HTERT RPE-1 (cell line): ENCODE results near the gene TARS3.

ENCODE experiments used
- in situ Hi-C: fragments of 300-500 bp; cut with MboI; formaldehyde crosslinking; loops from 4 replicates; pipeline ENCODE4 v1.14.3; 2020; ENCODE audit warnings: low sequenced_read_pairs

Gene TARS3

GRCh38 chr15:101625184-101625583 is 99.1 kb downstream of the TARS3 start:
- in situ Hi-C loops, result no loop called here

DNA sequence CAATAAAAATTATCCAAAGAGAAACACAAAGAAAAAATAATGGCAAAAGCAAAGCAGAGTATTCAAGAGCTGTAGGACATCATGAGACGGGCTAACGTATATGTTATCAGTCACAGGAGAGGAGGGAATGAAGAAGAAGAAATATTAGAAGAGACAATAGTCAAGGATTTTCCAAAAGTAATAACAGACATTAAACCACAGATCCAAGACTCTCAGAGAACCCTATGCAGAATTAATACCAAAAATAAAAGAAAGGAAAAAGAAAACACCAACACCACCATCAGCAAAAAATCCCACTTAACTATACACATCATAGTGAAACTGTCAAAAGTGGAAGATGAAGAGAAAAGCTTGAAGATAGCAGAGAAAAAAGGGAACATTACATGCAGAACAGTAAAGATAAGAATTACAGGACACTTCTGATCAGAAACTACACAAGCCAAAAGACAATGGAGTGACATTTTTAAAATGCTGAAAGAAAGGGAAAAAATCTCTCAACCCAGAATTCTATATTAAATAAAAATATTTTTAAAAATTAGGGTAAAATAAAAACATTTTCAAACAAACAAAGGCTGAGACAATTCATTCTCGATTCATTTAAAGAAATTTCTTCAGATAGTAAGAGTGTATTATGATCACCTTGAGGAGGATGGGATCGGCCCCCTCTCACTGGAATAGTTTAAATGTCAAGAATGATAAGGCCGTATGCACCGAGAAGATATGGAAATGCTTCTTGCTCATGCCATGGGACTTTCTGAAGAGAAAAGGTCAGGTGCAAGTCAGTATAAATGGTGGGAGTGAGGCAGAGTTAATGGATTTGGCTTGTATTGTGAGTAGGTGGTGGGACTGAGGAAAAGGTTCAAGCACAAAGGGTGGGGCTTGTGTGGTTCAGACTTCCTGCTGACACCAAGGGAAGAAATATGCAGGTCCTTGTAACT is 100.6 kb downstream of the TARS3 start:
- in situ Hi-C loops, result no loop called here

GRCh38 chr15:101621961-101622360 is 102.3 kb downstream of the TARS3 start:
- in situ Hi-C loops, result no loop called here

- in situ Hi-C loops, result no loop called here
Measured at GRCh38 chr15:101620671-101621070, 103.6 kb downstream of the TARS3 start.

DNA sequence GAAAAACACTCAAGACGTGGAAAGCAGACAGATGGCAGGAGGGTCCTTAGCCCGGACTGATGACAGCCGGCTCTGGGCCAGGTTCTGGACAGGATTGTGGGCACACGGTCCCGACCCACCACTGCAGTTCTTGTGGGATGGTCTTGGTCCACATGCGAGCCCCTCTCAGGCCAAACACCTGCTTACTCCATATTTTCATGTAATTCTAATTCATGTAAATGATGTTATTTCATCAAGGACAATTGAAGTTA is 104.7 kb downstream of the TARS3 start:
- in situ Hi-C loops, result no loop called here

DNA sequence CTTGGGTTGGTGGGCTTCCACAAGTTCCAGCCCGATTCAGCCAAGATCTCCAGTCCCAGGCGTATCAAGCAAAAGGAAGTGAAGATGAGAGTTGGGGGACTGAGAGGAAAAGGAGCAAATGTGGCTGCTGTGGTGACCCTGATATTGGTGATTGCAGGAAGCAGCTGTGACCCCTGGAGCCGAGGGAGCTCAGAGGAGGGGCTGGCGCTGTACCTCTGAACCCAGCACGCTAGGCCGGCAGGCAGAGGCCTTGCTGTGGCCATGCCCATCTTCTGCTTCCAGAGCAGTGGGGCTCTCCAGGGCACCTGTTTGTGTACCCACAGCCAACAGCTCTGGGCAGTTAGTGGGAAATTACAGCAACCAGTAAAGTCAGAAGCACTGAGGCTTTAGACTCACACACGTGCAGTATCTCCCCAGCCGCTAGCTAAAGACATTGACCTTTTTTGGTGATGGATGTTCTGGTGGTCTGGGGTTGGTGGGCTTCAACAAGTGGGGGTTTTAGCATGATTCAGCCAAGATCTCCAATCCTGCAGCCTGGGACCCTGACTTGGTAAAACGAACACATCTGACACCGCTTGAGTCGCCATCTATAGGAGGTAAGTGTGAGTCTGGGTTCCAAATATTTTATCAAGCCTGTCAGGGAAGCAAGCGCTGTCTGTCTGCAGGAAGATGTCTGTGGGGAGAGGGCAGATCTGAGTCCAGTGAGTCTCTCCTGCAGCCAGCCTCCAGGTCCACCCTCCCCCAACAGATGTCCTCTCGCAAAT is 105.2 kb downstream of the TARS3 start:
- in situ Hi-C loops, result no loop called here

DNA sequence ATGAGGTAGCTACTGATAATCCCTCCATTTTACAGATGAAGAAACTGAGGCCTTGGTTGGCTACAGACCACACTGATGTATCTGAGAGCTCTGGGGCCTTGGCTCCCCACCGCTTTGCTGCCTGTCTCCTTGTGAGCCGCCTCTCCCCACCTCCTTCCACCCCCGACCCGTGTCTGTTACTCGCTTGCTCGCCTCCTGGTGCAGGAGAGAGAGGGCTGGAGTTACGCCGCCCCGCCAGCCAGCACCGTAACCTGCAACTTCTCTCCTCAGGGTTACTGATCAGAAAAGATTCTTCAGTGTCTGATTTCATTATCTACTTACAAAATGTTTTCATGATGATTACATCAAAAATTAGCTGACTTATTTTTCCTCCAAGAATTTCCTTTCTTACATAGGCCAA is 106.2 kb downstream of the TARS3 start:
- in situ Hi-C loops, result no loop called here

DNA sequence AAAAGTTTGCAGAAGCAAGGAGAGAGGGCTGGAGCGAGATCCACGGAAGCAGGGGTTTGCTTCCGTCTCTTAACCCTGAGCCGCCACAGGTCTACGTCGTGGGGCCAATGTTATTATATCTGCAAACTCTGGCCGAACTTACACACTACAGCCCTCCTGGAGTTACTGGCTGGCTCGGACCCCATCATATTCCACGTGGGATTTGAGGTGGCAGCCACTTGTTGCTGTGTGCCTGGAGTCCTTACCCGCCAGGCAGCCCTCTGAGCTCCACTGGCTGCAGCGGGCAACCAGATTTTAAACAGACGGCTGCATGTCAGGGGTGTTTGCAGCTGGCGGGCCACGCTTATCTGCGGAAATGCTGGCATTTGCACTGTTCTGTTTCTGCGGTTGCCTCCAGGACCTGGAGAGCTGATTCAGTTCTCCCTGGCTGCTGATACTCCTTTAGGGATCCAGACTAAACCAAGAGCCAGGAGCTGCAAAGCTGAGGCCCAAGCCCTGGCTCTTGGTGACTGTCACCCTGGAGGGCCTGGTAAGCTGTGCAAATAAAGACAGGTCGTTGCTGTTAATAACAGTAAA is 106.8 kb downstream of the TARS3 start:
- in situ Hi-C loops, result no loop called here

- in situ Hi-C loops, result no loop called here
Measured at GRCh38 chr15:101615986-101616848, 108.1 kb downstream of the TARS3 start.

DNA sequence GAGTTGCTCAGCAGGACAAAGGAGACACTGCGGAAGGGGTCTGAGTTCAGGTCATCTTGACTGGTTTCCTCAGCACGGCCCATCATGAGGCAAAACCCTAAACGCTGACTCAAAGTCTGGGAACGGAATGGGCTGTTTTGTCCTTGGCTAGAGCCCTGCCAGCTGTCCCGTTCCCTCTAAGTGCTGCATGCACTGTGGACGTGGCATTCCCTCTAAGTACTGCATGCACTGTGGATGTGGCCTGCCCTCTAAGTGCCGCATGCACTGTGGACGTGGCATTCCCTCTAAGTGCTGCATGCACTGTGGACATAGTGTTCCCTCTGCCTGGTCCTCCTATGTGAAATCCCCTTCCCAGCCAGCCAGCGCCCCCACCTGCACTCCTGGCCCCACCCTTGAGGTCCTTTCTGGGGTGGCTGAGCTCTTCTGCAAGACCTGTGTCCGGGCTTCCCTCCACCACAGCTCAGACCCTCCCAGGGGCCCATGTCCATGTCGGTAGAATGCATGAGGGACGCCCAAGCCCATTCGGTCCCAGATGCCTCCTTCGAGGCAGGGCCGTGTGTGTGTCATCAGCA is 108.8 kb downstream of the TARS3 start:
- in situ Hi-C loops, result no loop called here

DNA sequence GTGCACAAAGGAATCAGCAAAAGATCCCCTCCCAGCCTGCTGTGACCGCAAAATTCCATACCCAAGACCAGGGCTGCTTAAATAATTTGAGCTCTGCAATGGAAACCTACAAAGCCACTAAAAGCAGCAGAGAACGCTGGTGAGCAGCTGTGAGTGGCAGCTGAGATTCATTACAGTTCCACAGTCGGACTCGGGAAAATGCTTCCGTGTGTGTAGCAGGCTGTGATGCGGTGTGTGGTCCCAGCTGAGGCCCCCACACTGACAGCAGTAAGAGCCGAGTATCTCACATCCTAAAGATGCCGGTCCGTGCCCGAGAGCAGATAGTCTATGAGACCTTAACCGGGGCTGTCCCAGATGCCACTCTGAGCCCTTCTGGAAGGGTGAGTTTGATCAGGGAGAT is 109.5 kb downstream of the TARS3 start:
- in situ Hi-C loops, result no loop called here

DNA sequence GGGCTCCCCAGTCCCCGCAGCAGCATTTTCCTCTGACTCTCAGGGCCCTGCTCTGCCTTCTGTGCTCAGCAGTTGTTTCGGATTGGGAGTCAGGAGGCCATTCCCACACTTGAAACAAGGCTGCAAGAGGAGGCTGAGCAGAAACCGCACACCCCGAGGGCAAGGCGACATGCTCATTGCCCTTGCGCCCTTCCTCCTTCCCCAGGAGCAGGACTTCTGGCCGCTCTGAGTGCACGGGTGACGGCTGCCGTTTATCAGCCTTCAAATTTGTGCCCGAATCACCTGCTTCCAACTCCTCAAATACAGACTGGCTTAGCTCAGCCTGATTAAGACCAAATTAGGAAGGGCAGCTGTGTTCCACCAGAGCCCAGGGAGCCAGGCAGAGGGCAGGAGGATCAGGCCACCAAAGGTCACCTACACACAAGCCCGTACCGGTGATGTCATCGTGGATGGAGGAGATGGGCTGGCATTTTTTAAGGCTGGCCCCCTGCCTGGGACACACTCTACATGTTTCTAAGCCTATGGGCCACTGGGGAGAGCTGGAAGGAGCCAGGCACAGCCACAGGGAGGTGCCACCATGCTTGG is 110.2 kb downstream of the TARS3 start:
- in situ Hi-C loops, result no loop called here

GRCh38 chr15:101613130-101614000 is 110.9 kb downstream of the TARS3 start:
- in situ Hi-C loops, result no loop called here

GRCh38 chr15:101612676-101613075 is 111.6 kb downstream of the TARS3 start:
- in situ Hi-C loops, result no loop called here

DNA sequence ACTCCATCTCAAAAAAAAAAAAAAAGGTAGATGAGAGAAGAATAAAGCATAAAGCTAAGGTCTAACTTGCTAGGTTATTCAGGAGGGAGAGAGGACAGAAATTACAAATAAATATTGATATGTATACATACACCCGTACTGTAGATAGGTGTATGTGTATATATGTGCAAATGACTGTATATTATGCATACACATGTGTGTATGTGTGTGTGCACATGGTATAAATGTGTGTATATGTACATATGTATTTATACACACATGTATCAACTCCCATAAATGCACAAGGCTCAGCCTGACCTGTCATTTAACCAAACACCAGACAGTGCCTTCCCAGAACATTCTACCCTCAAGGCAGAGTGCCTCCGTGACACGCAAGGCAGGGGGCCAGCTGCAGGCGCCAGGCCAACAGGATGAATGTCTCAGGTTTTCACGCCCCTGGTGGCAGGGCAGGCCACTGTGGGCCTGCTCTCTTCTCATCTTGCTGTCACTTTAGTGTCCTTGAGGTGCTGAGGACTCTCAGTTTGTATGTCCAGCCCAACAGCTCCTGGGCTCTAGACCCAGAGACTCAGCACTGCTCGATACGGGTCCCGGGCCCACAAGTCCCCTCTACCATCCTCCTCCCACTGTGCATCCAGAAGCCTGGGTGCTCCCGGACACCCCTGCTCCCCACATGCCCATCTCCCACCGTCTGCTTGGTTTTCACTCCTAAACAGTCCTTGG is 112.5 kb downstream of the TARS3 start:
- in situ Hi-C loops, result no loop called here

DNA sequence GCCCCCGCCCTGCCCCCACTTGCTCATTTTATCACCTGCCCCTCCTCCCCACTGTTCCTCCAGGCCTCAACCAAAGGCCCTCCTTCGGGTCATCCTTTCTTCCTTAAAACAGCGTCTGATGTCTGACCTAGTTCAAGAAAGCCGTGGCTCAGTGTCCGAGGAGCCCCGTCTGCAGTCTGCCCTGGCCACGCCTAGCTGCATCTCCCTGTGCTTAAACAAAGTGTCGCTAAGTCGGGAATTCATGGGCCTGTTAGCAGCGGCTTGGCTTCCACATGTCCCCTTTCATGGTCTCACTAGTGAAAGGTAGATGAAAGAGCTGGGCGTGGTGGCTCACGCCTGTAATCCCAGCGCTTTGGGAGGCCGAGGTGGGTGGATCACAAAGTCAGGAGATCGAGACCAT is 113.3 kb downstream of the TARS3 start:
- in situ Hi-C loops, result no loop called here

- in situ Hi-C loops, result no loop called here
Measured at GRCh38 chr15:101610611-101611000, 113.7 kb downstream of the TARS3 start.

- in situ Hi-C loops, result no loop called here
Measured at GRCh38 chr15:101609742-101610610, 114.3 kb downstream of the TARS3 start.
